ENCODE data around the gene ACP2.

The ACP2 gene

GRCh38 chr11:47257177-47257516 lies 8.5 kb upstream of the ACP2 start:
- peak overlapping the region; percentile 87 for H3K27ac ChIP-seq (ENCODE audit: low read depth, low read length, severe bottlenecking)
- peaks cover 7% of the 10 kb centered on the region for H3K36me3 ChIP-seq (ENCODE audit: control insufficient read depth, insufficient read depth, low read length)
- peaks cover 39% of the 10 kb centered on the region for H3K4me1 ChIP-seq (ENCODE audit: control insufficient read depth, insufficient read depth, low read length, poor library complexity, severe bottlenecking)
- H3K9me3 ChIP-seq (ENCODE audit: control insufficient read depth, low read length) = no peaks in the 10 kb centered on the region
- 80 to 93% methylated on average over 1 to 2 of the region's 2 CpGs for WGBS, 2 experiments (ENCODE audit: insufficient coverage in 2 of 2)
- peak overlapping the region; percentile 19 for H3K4me3 ChIP-seq (ENCODE audit: extremely low read depth, insufficient read depth, low read length, poor library complexity, severe bottlenecking)

- peaks cover 3% of the 10 kb centered on the region for H3K36me3 ChIP-seq (ENCODE audit: control insufficient read depth, insufficient read depth, low read length)
- no peak overlapping the region for H3K27ac ChIP-seq (ENCODE audit: low read depth, low read length, severe bottlenecking)
- peaks cover 39% of the 10 kb centered on the region for H3K4me1 ChIP-seq (ENCODE audit: control insufficient read depth, insufficient read depth, low read length, poor library complexity, severe bottlenecking)
- H3K4me3 ChIP-seq (ENCODE audit: extremely low read depth, insufficient read depth, low read length, poor library complexity, severe bottlenecking) = no peak overlapping the region
- no peaks in the 10 kb centered on the region for H3K9me3 ChIP-seq (ENCODE audit: control insufficient read depth, low read length)
- 100% methylated on average over 1 to 3 of the region's 6 CpGs for WGBS, 2 experiments (ENCODE audit: insufficient coverage in 2 of 2)
These were observed 7.8 kb upstream of the ACP2 start for GRCh38 chr11:47256374-47256773.

- Histone ChIP-seq H3K27ac (ENCODE audit: low read depth, low read length, severe bottlenecking) (peak overlapping the region; percentile 67), H3K4me3 (ENCODE audit: extremely low read depth, insufficient read depth, low read length, poor library complexity, severe bottlenecking) (no peak overlapping the region), H3K36me3 (ENCODE audit: control insufficient read depth, insufficient read depth, low read length) (no peaks in the 10 kb centered on the region), H3K4me1 (ENCODE audit: control insufficient read depth, insufficient read depth, low read length, poor library complexity, severe bottlenecking) (peaks cover 35% of the 10 kb centered on the region), H3K9me3 (ENCODE audit: control insufficient read depth, low read length) (no peaks in the 10 kb centered on the region)
- 86 to 100% methylated on average over 1 to 3 of the region's 3 CpGs for WGBS, 2 experiments (ENCODE audit: insufficient coverage in 2 of 2)
These were observed 5.8 kb upstream of the ACP2 start for GRCh38 chr11:47254386-47254785.

DNA sequence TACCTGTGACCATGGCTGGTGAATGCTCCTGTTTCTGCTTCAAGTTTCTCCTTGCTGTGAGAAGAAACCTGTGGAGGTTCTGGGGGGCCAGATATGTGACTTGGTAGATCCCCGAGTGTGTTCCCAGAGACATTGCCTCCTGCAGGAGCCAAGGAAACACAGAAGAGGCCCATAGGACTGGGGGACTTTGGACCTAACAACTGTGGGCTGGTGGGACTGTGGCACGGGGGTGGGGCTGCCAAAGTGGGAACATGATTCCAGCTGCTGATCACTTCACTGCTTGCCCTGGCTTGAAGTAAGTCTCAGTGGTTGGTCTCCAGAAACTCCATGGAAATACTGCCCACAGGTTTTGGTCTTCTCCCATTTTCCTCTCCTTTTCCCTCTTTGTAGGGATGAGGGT lies 5.0 kb upstream of the ACP2 start:
- H3K27ac ChIP-seq (ENCODE audit: low read depth, low read length, severe bottlenecking) = no peak overlapping the region
- peaks cover 28% of the 10 kb centered on the region for H3K4me1 ChIP-seq (ENCODE audit: control insufficient read depth, insufficient read depth, low read length, poor library complexity, severe bottlenecking)
- H3K36me3 ChIP-seq (ENCODE audit: control insufficient read depth, insufficient read depth, low read length) = no peaks in the 10 kb centered on the region
- no peak overlapping the region for H3K4me3 ChIP-seq (ENCODE audit: extremely low read depth, insufficient read depth, low read length, poor library complexity, severe bottlenecking)
- H3K9me3 ChIP-seq (ENCODE audit: control insufficient read depth, low read length) = no peaks in the 10 kb centered on the region
- 88 to 100% methylated on average over 2 of the region's 2 CpGs for WGBS, 2 experiments (ENCODE audit: insufficient coverage in 2 of 2)

DNA sequence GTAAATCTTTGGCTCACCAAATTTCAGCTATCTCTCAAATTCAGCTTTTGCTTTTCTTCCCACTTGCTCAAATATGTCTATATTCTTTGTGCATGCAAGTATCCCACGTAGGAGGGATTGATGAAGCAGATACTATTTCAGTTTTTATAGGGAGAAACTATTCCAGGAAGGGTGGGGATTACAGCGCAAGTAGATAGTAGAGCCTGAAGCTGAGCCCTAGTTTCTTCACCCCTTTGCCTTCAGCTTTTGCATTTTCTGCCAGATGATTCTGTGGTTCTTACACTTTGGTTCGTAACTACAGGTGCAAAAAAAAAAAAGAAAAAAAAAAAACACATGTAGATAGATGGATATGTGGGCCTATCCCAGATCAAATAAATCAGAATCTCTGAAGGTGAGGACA lies 3.1 kb upstream of the ACP2 start:
- Histone ChIP-seq H3K4me1 (ENCODE audit: control insufficient read depth, insufficient read depth, low read length, poor library complexity, severe bottlenecking) (peaks cover 14% of the 10 kb centered on the region), H3K4me3 (ENCODE audit: extremely low read depth, insufficient read depth, low read length, poor library complexity, severe bottlenecking) (no peak overlapping the region), H3K27ac (ENCODE audit: low read depth, low read length, severe bottlenecking) (no peak overlapping the region), H3K9me3 (ENCODE audit: control insufficient read depth, low read length) (no peaks in the 10 kb centered on the region), H3K36me3 (ENCODE audit: control insufficient read depth, insufficient read depth, low read length) (peaks cover 10% of the 10 kb centered on the region)
- 100% methylated on average over 1 of the region's 3 CpGs for WGBS, 2 experiments (ENCODE audit: insufficient coverage in 2 of 2)

DNA sequence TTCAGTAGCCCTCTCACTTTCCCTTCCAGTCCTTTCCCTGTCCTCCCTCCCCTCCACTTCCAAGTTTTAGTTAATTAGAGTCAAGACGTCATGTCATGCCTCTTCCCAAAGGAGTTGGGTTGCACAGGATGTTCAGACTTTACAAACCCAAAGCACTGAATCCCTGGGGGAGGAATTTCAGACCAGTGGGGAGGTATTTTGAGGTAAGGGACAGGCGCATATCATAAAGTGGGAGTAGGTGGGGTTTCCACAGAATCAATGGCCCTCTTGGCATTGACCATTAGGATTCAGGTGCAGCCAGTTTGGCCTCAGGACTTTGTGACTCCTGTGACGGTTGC lies 733 bp upstream of the ACP2 start:
- Histone ChIP-seq H3K27ac (ENCODE audit: low read depth, low read length, severe bottlenecking) (no peak overlapping the region), H3K9me3 (ENCODE audit: control insufficient read depth, low read length) (no peaks in the 10 kb centered on the region), H3K36me3 (ENCODE audit: control insufficient read depth, insufficient read depth, low read length) (peaks cover 33% of the 10 kb centered on the region), H3K4me1 (ENCODE audit: control insufficient read depth, insufficient read depth, low read length, poor library complexity, severe bottlenecking) (peaks cover 6% of the 10 kb centered on the region), H3K4me3 (ENCODE audit: extremely low read depth, insufficient read depth, low read length, poor library complexity, severe bottlenecking) (peak overlapping the region; percentile 66)
- 57 to 82% methylated on average over 2 to 3 of the region's 3 CpGs for whole genome bisulfite sequencing, 2 experiments (ENCODE audit: insufficient coverage in 2 of 2)

DNA sequence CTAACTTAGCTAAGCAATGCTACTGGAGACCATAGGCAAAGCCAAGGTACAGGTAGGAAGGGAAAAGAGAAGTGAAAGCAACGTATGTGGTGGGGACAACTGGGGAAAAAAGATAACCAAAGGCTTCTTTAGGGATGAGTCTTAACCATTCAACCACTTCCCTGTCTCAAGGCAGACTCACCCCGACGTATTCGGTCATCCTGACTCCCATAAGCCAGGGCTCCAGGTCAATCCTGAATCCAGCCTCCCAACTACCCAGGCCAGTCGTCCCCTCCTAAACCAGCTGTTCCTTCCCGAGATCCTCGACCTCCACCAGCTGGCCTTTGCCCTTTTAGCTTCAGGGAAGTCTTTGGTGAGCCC lies 330 bp downstream of the ACP2 start:
- 0 to 4% methylated on average over 5 to 6 of the region's 7 CpGs for WGBS, 2 experiments (ENCODE audit: insufficient coverage in 2 of 2)
- Histone ChIP-seq H3K36me3 (ENCODE audit: control insufficient read depth, insufficient read depth, low read length) (peaks cover 38% of the 10 kb centered on the region), H3K4me3 (ENCODE audit: extremely low read depth, insufficient read depth, low read length, poor library complexity, severe bottlenecking) (peak overlapping the region; percentile 66), H3K4me1 (ENCODE audit: control insufficient read depth, insufficient read depth, low read length, poor library complexity, severe bottlenecking) (no peaks in the 10 kb centered on the region), H3K9me3 (ENCODE audit: control insufficient read depth, low read length) (no peaks in the 10 kb centered on the region), H3K27ac (ENCODE audit: low read depth, low read length, severe bottlenecking) (peak overlapping the region; percentile 89)

DNA sequence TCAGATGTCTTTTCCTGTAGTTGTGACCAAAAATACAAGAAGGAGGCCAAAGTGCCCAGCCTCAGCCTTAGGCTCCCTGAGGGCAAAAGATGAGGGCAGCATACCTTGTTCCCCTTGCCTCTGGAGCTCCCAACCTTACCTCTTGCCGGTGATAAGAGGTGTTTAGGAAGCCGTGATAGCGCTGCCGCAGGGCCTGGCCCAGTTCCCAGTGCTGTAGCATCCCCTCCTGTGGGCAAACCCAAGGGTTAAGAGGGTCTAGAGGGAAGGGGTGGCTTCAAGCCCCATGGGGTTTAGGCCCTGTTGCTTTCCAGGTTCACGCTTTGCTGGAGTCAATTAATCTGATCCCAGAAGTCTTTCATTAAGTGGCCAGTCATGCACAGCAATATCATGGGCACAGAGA lies 1.1 kb downstream of the ACP2 start:
- Histone ChIP-seq H3K27ac (ENCODE audit: low read depth, low read length, severe bottlenecking) (no peak overlapping the region), H3K4me3 (ENCODE audit: extremely low read depth, insufficient read depth, low read length, poor library complexity, severe bottlenecking) (peak overlapping the region; percentile 66)
- 92 to 100% methylated on average over 2 to 4 of the region's 5 CpGs for WGBS, 2 experiments (ENCODE audit: insufficient coverage in 2 of 2)

GRCh38 chr11:47245611-47246357 lies 2.8 kb downstream of the ACP2 start:
- H3K4me3 ChIP-seq (ENCODE audit: extremely low read depth, insufficient read depth, low read length, poor library complexity, severe bottlenecking) = no peak overlapping the region
- H3K27ac ChIP-seq (ENCODE audit: low read depth, low read length, severe bottlenecking) = no peak overlapping the region
- no peaks in the 10 kb centered on the region for H3K4me1 ChIP-seq (ENCODE audit: control insufficient read depth, insufficient read depth, low read length, poor library complexity, severe bottlenecking)
- 89 to 99% methylated on average over 10 to 11 of the region's 11 CpGs for WGBS, 2 experiments (ENCODE audit: insufficient coverage in 2 of 2)
- H3K9me3 ChIP-seq (ENCODE audit: control insufficient read depth, low read length) = no peaks in the 10 kb centered on the region
- H3K36me3 ChIP-seq (ENCODE audit: control insufficient read depth, insufficient read depth, low read length) = peaks cover 63% of the 10 kb centered on the region

More for the DNA sequence above, 1.1 kb downstream of the ACP2 start:
- Histone ChIP-seq H3K36me3 (ENCODE audit: control insufficient read depth, insufficient read depth, low read length) (peaks cover 46% of the 10 kb centered on the region), H3K4me1 (ENCODE audit: control insufficient read depth, insufficient read depth, low read length, poor library complexity, severe bottlenecking) (no peaks in the 10 kb centered on the region), H3K9me3 (ENCODE audit: control insufficient read depth, low read length) (no peaks in the 10 kb centered on the region)

DNA sequence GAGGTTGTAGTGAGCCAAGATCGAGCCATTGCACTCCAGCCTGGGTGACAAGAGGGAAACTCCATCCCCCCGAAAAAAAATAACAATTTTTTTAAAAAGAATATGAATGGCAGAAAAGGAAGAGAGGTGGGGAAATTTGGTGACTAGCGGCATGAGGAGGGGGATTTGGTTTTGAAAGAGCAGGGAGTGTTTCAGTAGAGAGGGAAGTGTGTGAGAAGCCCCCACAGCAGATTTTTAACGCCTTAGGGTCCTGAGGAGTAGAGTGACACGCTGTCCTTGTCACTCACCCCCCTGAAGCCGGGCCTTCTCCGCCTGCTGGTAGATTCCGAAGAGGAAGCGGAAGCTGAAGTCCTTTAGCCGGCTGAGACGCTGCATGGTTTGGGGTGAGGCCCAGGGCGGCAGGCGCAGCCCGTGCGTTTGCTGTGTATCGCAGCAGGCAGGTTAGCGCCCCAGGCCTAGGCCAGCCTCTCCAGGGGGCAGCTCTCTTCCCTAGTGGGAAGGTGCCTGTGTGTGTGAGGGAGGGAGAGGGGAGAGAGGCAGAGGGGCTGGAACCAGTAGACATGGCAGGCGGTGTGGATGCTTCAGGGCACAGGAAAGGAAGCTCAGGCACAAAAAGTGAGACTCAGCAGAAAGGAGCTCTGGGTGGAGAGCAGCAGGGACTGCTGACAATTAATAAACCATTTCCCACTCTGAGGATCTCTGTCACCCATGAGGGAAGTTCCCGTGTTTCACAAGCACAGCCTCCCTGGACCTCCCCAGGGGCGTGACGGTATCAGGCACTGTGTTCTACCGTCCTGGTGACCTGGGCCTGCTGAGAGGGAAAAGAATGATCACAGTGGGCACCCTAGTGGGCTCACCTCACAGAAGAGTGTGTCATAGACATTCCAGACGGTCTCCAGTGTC lies 3.9 kb downstream of the ACP2 start:
- Histone ChIP-seq H3K4me3 (ENCODE audit: extremely low read depth, insufficient read depth, low read length, poor library complexity, severe bottlenecking) (no peak overlapping the region), H3K4me1 (ENCODE audit: control insufficient read depth, insufficient read depth, low read length, poor library complexity, severe bottlenecking) (no peaks in the 10 kb centered on the region), H3K27ac (ENCODE audit: low read depth, low read length, severe bottlenecking) (no peak overlapping the region), H3K9me3 (ENCODE audit: control insufficient read depth, low read length) (no peaks in the 10 kb centered on the region), H3K36me3 (ENCODE audit: control insufficient read depth, insufficient read depth, low read length) (peaks cover 71% of the 10 kb centered on the region)
- WGBS, 2 experiments (ENCODE audit: insufficient coverage in 2 of 2) = 94 to 97% methylated on average over 19 to 21 of the region's 23 CpGs

GRCh38 chr11:47243454-47243853 lies 5.2 kb downstream of the ACP2 start:
- H3K4me3 ChIP-seq (ENCODE audit: extremely low read depth, insufficient read depth, low read length, poor library complexity, severe bottlenecking) = no peak overlapping the region
- 98% methylated on average over 4 of the region's 4 CpGs for WGBS, 2 experiments (ENCODE audit: insufficient coverage in 2 of 2)
- H3K27ac ChIP-seq (ENCODE audit: low read depth, low read length, severe bottlenecking) = no peak overlapping the region
- H3K4me1 ChIP-seq (ENCODE audit: control insufficient read depth, insufficient read depth, low read length, poor library complexity, severe bottlenecking) = no peaks in the 10 kb centered on the region
- peaks cover 84% of the 10 kb centered on the region for H3K36me3 ChIP-seq (ENCODE audit: control insufficient read depth, insufficient read depth, low read length)
- no peaks in the 10 kb centered on the region for H3K9me3 ChIP-seq (ENCODE audit: control insufficient read depth, low read length)

Data from mesodermal cell (in vitro differentiated cells).